Thyroid gland (tissue), 4 donors: Measurements from ENCODE around the gene FAM193A.

Experiments
- CTCF ChIP-seq, 6 experiments: fragments of 200-600 bp in 3 of 6; fragments of 450-650 bp in 3 of 6; sonication (generic) in 3 of 6; IDR thresholded peaks; one replicate each; pipeline ENCODE4 v1.5.1; 2016 to 2019; ENCODE audit warnings: antibody characterized with exemption in 6 of 6, mild to moderate bottlenecking in 2 of 6, inconsistent platforms in 1 of 6, moderate library complexity in 1 of 6
- POLR2A ChIP-seq, 2 donors: fragments of 450-650 bp; IDR thresholded peaks; one replicate each; pipeline ENCODE4 v1.6.1; 2017; ENCODE audit warnings: antibody characterized with exemption in 2 of 2, mild to moderate bottlenecking in 2 of 2, moderate library complexity in 1 of 2

- no peak for TF ChIP-seq POLR2A (IDR thresholded peaks at IDR 0.05)
- no peak for TF ChIP-seq CTCF (IDR thresholded peaks at IDR 0.05)
Observed at GRCh38 chr4:2570036-2570435, 33.6 kb downstream of the FAM193A start.
